ENCODE data around the gene TENT4A.

Gene TENT4A

GRCh38 chr5:6733411-6734242 lies 20.4 kb downstream of the TENT4A start:
- H2AK5ac ChIP-seq (ENCODE audit: low read depth, low read length) = no peak overlapping the region
- no peak overlapping the region for H3K18ac ChIP-seq (ENCODE audit: low read length)
- no peak overlapping the region for H2AFZ ChIP-seq (ENCODE audit: low read length)
- WGBS, 2 donors (ENCODE audit: extremely low coverage in 2 of 2, insufficient read length in 2 of 2, insufficient replicate concordance in 1 of 2) = no CpG with 5 or more reads among the region's 21 CpGs
- H3K4me3 ChIP-seq (ENCODE audit: low read length in 2 of 2) = no peak overlapping the region
- no peak overlapping the region for H3K14ac ChIP-seq (ENCODE audit: low read length)
- H2BK15ac ChIP-seq (ENCODE audit: low read length) = no peak overlapping the region
- H3K36me3 ChIP-seq (replicated peaks in 1 of 2; ENCODE audit: control insufficient read depth in 2 of 2, insufficient read depth in 2 of 2, low read length in 2 of 2) = peaks cover 3 to 45% of the 10 kb centered on the region in 2 donors
- no peak overlapping the region for H2BK12ac ChIP-seq (ENCODE audit: low read length)
- H3K9me3 ChIP-seq (replicated peaks in 1 of 2; ENCODE audit: control insufficient read depth in 2 of 2, insufficient read depth in 1 of 2, low read depth in 1 of 2, low read length in 2 of 2) = no peaks in the 10 kb centered on the region
- H3K79me1 ChIP-seq (ENCODE audit: low read depth, low read length) = peaks cover 23% of the 10 kb centered on the region
- no peak overlapping the region for H3K4ac ChIP-seq (ENCODE audit: low read length)
- H3K4me2 ChIP-seq (ENCODE audit: insufficient read depth, low read length, poor library complexity, severe bottlenecking) = no peak overlapping the region
- DNase-seq (ENCODE audit: low spot score) = no peak
- H2BK120ac ChIP-seq (ENCODE audit: low read depth, low read length) = no peak overlapping the region
- no peaks in the 10 kb centered on the region for H3K27me3 ChIP-seq (ENCODE audit: control insufficient read depth in 3 of 3, insufficient read depth in 3 of 3, low read depth in 1 of 3, low read length in 3 of 3)
- H4K8ac ChIP-seq (ENCODE audit: low read depth, low read length) = no peak overlapping the region
- no peak overlapping the region for H2BK5ac ChIP-seq (ENCODE audit: low read length)
- H3K27ac ChIP-seq (replicated peaks; ENCODE audit: low read length) = no peak overlapping the region
- no peak overlapping the region for H4K91ac ChIP-seq (ENCODE audit: low read depth, low read length, poor library complexity)
- peaks cover 5 to 8% of the 10 kb centered on the region in 2 donors for H3K4me1 ChIP-seq (ENCODE audit: control insufficient read depth in 2 of 2, insufficient read depth in 1 of 2, low read depth in 1 of 2, low read length in 2 of 2)
- H3K9ac ChIP-seq (ENCODE audit: low read depth, low read length, poor library complexity) = no peak overlapping the region
- H3K23ac ChIP-seq (ENCODE audit: low read depth, low read length, poor library complexity) = no peak overlapping the region

- no peak overlapping the region for H3K9ac ChIP-seq (ENCODE audit: low read depth, low read length, poor library complexity)
- no peaks in the 10 kb centered on the region for H3K27me3 ChIP-seq (ENCODE audit: control insufficient read depth in 3 of 3, insufficient read depth in 3 of 3, low read depth in 1 of 3, low read length in 3 of 3)
- H4K91ac ChIP-seq (ENCODE audit: low read depth, low read length, poor library complexity) = no peak overlapping the region
- no peak overlapping the region for H2BK120ac ChIP-seq (ENCODE audit: low read depth, low read length)
- H4K8ac ChIP-seq (ENCODE audit: low read depth, low read length) = no peak overlapping the region
- no peak overlapping the region for H3K23ac ChIP-seq (ENCODE audit: low read depth, low read length, poor library complexity)
- H3K27ac ChIP-seq (replicated peaks; ENCODE audit: low read length) = no peak overlapping the region
- DNase-seq (ENCODE audit: low spot score) = no peak
- H2BK15ac ChIP-seq (ENCODE audit: low read length) = no peak overlapping the region
- no peak overlapping the region for H2BK12ac ChIP-seq (ENCODE audit: low read length)
- H2BK5ac ChIP-seq (ENCODE audit: low read length) = no peak overlapping the region
- no CpG with 5 or more reads among the region's 11 CpGs for WGBS, 2 donors (ENCODE audit: extremely low coverage in 2 of 2, insufficient read length in 2 of 2, insufficient replicate concordance in 1 of 2)
- H3K4me2 ChIP-seq (ENCODE audit: insufficient read depth, low read length, poor library complexity, severe bottlenecking) = no peak overlapping the region
- peaks cover 5 to 51% of the 10 kb centered on the region in 2 donors for H3K36me3 ChIP-seq (replicated peaks in 1 of 2; ENCODE audit: control insufficient read depth in 2 of 2, insufficient read depth in 2 of 2, low read length in 2 of 2)
- H3K18ac ChIP-seq (ENCODE audit: low read length) = no peak overlapping the region
- no peaks in the 10 kb centered on the region for H3K9me3 ChIP-seq (replicated peaks in 1 of 2; ENCODE audit: control insufficient read depth in 2 of 2, insufficient read depth in 1 of 2, low read depth in 1 of 2, low read length in 2 of 2)
- H3K14ac ChIP-seq (ENCODE audit: low read length) = peak overlapping the region; percentile 31
- H3K4me3 ChIP-seq (ENCODE audit: low read length in 2 of 2) = no peak overlapping the region
- no peak overlapping the region for H2AFZ ChIP-seq (ENCODE audit: low read length)
- peaks cover 5 to 8% of the 10 kb centered on the region in 2 donors for H3K4me1 ChIP-seq (ENCODE audit: control insufficient read depth in 2 of 2, insufficient read depth in 1 of 2, low read depth in 1 of 2, low read length in 2 of 2)
- peaks cover 23% of the 10 kb centered on the region for H3K79me1 ChIP-seq (ENCODE audit: low read depth, low read length)
- H2AK5ac ChIP-seq (ENCODE audit: low read depth, low read length) = no peak overlapping the region
- H3K4ac ChIP-seq (ENCODE audit: low read length) = no peak overlapping the region
Measured at GRCh38 chr5:6734243-6734700, 21.0 kb downstream of the TENT4A start.

GRCh38 chr5:6734781-6735180 lies 21.5 kb downstream of the TENT4A start:
- Histone ChIP-seq H3K18ac (ENCODE audit: low read length) (no peak overlapping the region), H3K79me1 (ENCODE audit: low read depth, low read length) (peaks cover 23% of the 10 kb centered on the region), H3K36me3 (replicated peaks in 1 of 2; ENCODE audit: control insufficient read depth in 2 of 2, insufficient read depth in 2 of 2, low read length in 2 of 2) (peaks cover 10 to 51% of the 10 kb centered on the region in 2 donors), H2AFZ (ENCODE audit: low read length) (no peak overlapping the region), H3K23ac (ENCODE audit: low read depth, low read length, poor library complexity) (peak overlapping the region; percentile 17), H4K91ac (ENCODE audit: low read depth, low read length, poor library complexity) (no peak overlapping the region), H2AK5ac (ENCODE audit: low read depth, low read length) (no peak overlapping the region), H4K8ac (ENCODE audit: low read depth, low read length) (no peak overlapping the region), H3K4ac (ENCODE audit: low read length) (no peak overlapping the region), H3K27me3 (ENCODE audit: control insufficient read depth in 3 of 3, insufficient read depth in 3 of 3, low read depth in 1 of 3, low read length in 3 of 3) (no peaks in the 10 kb centered on the region), H2BK12ac (ENCODE audit: low read length) (no peak overlapping the region), H3K9me3 (replicated peaks in 1 of 2; ENCODE audit: control insufficient read depth in 2 of 2, insufficient read depth in 1 of 2, low read depth in 1 of 2, low read length in 2 of 2) (no peaks in the 10 kb centered on the region), H2BK5ac (ENCODE audit: low read length) (no peak overlapping the region), H2BK120ac (ENCODE audit: low read depth, low read length) (no peak overlapping the region), H2BK15ac (ENCODE audit: low read length) (no peak overlapping the region), H3K14ac (ENCODE audit: low read length) (no peak overlapping the region), H3K4me1 (ENCODE audit: control insufficient read depth in 2 of 2, insufficient read depth in 1 of 2, low read depth in 1 of 2, low read length in 2 of 2) (peaks cover 5 to 8% of the 10 kb centered on the region in 2 donors), H3K4me3 (ENCODE audit: low read length in 2 of 2) (no peak overlapping the region), H3K4me2 (ENCODE audit: insufficient read depth, low read length, poor library complexity, severe bottlenecking) (no peak overlapping the region), H3K9ac (ENCODE audit: low read depth, low read length, poor library complexity) (no peak overlapping the region), H3K27ac (replicated peaks; ENCODE audit: low read length) (no peak overlapping the region)
- DNase-seq (ENCODE audit: low spot score) = no peak
- no CpG with 5 or more reads among the region's 5 CpGs for WGBS, 2 donors (ENCODE audit: extremely low coverage in 2 of 2, insufficient read length in 2 of 2, insufficient replicate concordance in 1 of 2)

GRCh38 chr5:6736106-6736505 lies 22.9 kb downstream of the TENT4A start:
- Histone ChIP-seq H2AFZ (ENCODE audit: low read length) (no peak overlapping the region), H3K9me3 (replicated peaks in 1 of 2; ENCODE audit: control insufficient read depth in 2 of 2, insufficient read depth in 1 of 2, low read depth in 1 of 2, low read length in 2 of 2) (no peaks in the 10 kb centered on the region), H4K8ac (ENCODE audit: low read depth, low read length) (no peak overlapping the region), H2BK12ac (ENCODE audit: low read length) (no peak overlapping the region), H3K18ac (ENCODE audit: low read length) (no peak overlapping the region), H3K4me3 (ENCODE audit: low read length in 2 of 2) (no peak overlapping the region), H3K14ac (ENCODE audit: low read length) (no peak overlapping the region), H3K27me3 (ENCODE audit: control insufficient read depth in 3 of 3, insufficient read depth in 3 of 3, low read depth in 1 of 3, low read length in 3 of 3) (no peaks in the 10 kb centered on the region), H3K27ac (replicated peaks; ENCODE audit: low read length) (no peak overlapping the region), H2BK5ac (ENCODE audit: low read length) (no peak overlapping the region), H3K79me1 (ENCODE audit: low read depth, low read length) (peaks cover 22% of the 10 kb centered on the region), H3K9ac (ENCODE audit: low read depth, low read length, poor library complexity) (no peak overlapping the region), H3K23ac (ENCODE audit: low read depth, low read length, poor library complexity) (no peak overlapping the region), H3K4me1 (ENCODE audit: control insufficient read depth in 2 of 2, insufficient read depth in 1 of 2, low read depth in 1 of 2, low read length in 2 of 2) (peaks cover 2 to 3% of the 10 kb centered on the region in 2 donors), H2AK5ac (ENCODE audit: low read depth, low read length) (no peak overlapping the region), H2BK120ac (ENCODE audit: low read depth, low read length) (no peak overlapping the region), H4K91ac (ENCODE audit: low read depth, low read length, poor library complexity) (no peak overlapping the region), H3K4me2 (ENCODE audit: insufficient read depth, low read length, poor library complexity, severe bottlenecking) (no peak overlapping the region), H3K36me3 (replicated peaks in 1 of 2; ENCODE audit: control insufficient read depth in 2 of 2, insufficient read depth in 2 of 2, low read length in 2 of 2) (peaks cover 18 to 62% of the 10 kb centered on the region in 2 donors), H2BK15ac (ENCODE audit: low read length) (no peak overlapping the region), H3K4ac (ENCODE audit: low read length) (no peak overlapping the region)
- no CpG with 5 or more reads among the region's 7 CpGs for WGBS, 2 donors (ENCODE audit: extremely low coverage in 2 of 2, insufficient read length in 2 of 2, insufficient replicate concordance in 1 of 2)
- DNase-seq (ENCODE audit: low spot score) = no peak
